Activated CD8-positive, alpha-beta memory T cell treated with anti-CD3 and anti-CD28 coated beads for 36 hours (primary cell): ENCODE data around the gene HIGD2A. TPM values are rescaled to one million over a fixed set of nuclear protein-coding genes. Genes with fewer than 3 reads are reported as not detected.

ENCODE experiments used
- CTCF ChIA-PET: fragments of 350-600 bp; sonication (Branson Sonifier 250); formaldehyde crosslinking; loops from one replicate; lab custom pipeline; 2021; ENCODE audit warnings: antibody characterized with exemption; lab: Charles Lee
- POLR2A ChIA-PET: fragments of 350-600 bp; sonication (Branson Sonifier 250); formaldehyde crosslinking; loops from one replicate; lab custom pipeline; 2021; ENCODE audit warnings: antibody characterized with exemption; lab: Charles Lee
- total RNA-seq, 2 experiments: library from RNA; stranded (reverse); gene quantifications; one replicate each; pipeline ENCODE4 v1.2.3, GENCODE V29; 2021

HIGD2A gene
- total RNA-seq, 2 experiments from 2014 or later: 91.5 to 93.6 TPM

GRCh38 chr5:176365351-176366231 lies 23.0 kb upstream of the HIGD2A start, which contains the start of gene ARL10:
Gene ARL10 (plus strand): TSS chr5:176365487. CDS start chr5:176365564, 77 bp downstream.
- ChIA-PET CTCF (no interaction called here), POLR2A (interaction anchor here (1.0 to 1.1 kb wide), 2 partner anchors 20 to 24 kb away, joined by 4 read pairs; partner anchors contain the start of gene HIGD2A)

- POLR2A ChIA-PET: interaction anchor here (1.0 to 1.2 kb wide), 3 partner anchors 14 to 23 kb away, joined by 4 to 11 read pairs (median 4); partner anchors contain the start of gene HIGD2A
- CTCF ChIA-PET: no interaction called here
Observed at GRCh38 chr5:176366232-176366894, 22.2 kb upstream of the HIGD2A start.

- ChIA-PET CTCF (no interaction called here), POLR2A (no interaction called here)
Observed at GRCh38 chr5:176368726-176369125, 19.8 kb upstream of the HIGD2A start.

GRCh38 chr5:176369934-176370711 lies 18.4 kb upstream of the HIGD2A start:
- ChIA-PET POLR2A (no interaction called here), CTCF (no interaction called here)

- ChIA-PET POLR2A (no interaction called here), CTCF (interaction anchor here (1.4 kb wide), 1 partner anchor 11 kb away, joined by 3 read pairs; no protein-coding TSS in a partner anchor)
Observed at GRCh38 chr5:176371621-176372539, 16.7 kb upstream of the HIGD2A start.

GRCh38 chr5:176373100-176373818 lies 15.3 kb upstream of the HIGD2A start:
- CTCF ChIA-PET: no interaction called here
- POLR2A ChIA-PET: no interaction called here

- ChIA-PET POLR2A (interaction anchor here (1.0 kb wide), 1 partner anchor 13 kb away, joined by 11 read pairs; no protein-coding TSS in a partner anchor), CTCF (interaction anchor here (1.0 kb wide), 1 partner anchor 8 kb away, joined by 3 read pairs; the partner anchor contains the start of genes HIGD2A and NOP16)
Observed at GRCh38 chr5:176379881-176380280, 8.7 kb upstream of the HIGD2A start.

GRCh38 chr5:176381423-176381822 lies 7.1 kb upstream of the HIGD2A start:
- POLR2A ChIA-PET: no interaction called here
- CTCF ChIA-PET: no interaction called here

GRCh38 chr5:176381979-176382378 lies 6.6 kb upstream of the HIGD2A start:
- ChIA-PET POLR2A (interaction anchor here (0.5 kb wide), 1 partner anchor 28 kb away, joined by 3 read pairs; no protein-coding TSS in a partner anchor), CTCF (no interaction called here)

- ChIA-PET POLR2A (interaction anchor here (0.5 kb wide), 1 partner anchor 27 kb away, joined by 3 read pairs; no protein-coding TSS in a partner anchor), CTCF (no interaction called here)
Observed at GRCh38 chr5:176382721-176383120, 5.8 kb upstream of the HIGD2A start.

GRCh38 chr5:176383248-176383905 lies 5.2 kb upstream of the HIGD2A start:
- ChIA-PET CTCF (no interaction called here), POLR2A (no interaction called here)

- ChIA-PET POLR2A (no interaction called here), CTCF (no interaction called here)
Observed at GRCh38 chr5:176383961-176384360, 4.6 kb upstream of the HIGD2A start.

- ChIA-PET POLR2A (no interaction called here), CTCF (no interaction called here)
Observed at GRCh38 chr5:176384366-176384930, 4.1 kb upstream of the HIGD2A start.

GRCh38 chr5:176384991-176385390 lies 3.6 kb upstream of the HIGD2A start:
- CTCF ChIA-PET: no interaction called here
- POLR2A ChIA-PET: interaction anchor here (1.2 kb wide), 1 partner anchor 19 kb away, joined by 4 read pairs; the partner anchor contains the start of gene ARL10

GRCh38 chr5:176386491-176386890 lies 2.1 kb upstream of the HIGD2A start:
- ChIA-PET POLR2A (interaction anchor here (1.2 kb wide), 1 partner anchor 25 kb away, joined by 3 read pairs; the partner anchor contains the start of gene KIAA1191), CTCF (no interaction called here)

GRCh38 chr5:176387384-176387925 lies 1.1 kb upstream of the HIGD2A start:
- POLR2A ChIA-PET: interaction anchor here (1.0 to 2.4 kb wide), 3 partner anchors 26 to 156 kb away, joined by 3 to 12 read pairs (median 5); partner anchors contain the start of gene KIAA1191
- CTCF ChIA-PET: interaction anchor here (0.7 kb wide), 1 partner anchor 59 kb away, joined by 3 read pairs; no protein-coding TSS in a partner anchor
